Measurements from ENCODE around the gene INO80E. TPM values are rescaled to one million over a fixed set of nuclear protein-coding genes. Genes with fewer than 3 reads are reported as not detected.

The INO80E gene
- total and polyA plus RNA-seq, 2 donors (not counting 1 experiment from before 2014, with no cell fraction given): 103 to 113 TPM

DNA sequence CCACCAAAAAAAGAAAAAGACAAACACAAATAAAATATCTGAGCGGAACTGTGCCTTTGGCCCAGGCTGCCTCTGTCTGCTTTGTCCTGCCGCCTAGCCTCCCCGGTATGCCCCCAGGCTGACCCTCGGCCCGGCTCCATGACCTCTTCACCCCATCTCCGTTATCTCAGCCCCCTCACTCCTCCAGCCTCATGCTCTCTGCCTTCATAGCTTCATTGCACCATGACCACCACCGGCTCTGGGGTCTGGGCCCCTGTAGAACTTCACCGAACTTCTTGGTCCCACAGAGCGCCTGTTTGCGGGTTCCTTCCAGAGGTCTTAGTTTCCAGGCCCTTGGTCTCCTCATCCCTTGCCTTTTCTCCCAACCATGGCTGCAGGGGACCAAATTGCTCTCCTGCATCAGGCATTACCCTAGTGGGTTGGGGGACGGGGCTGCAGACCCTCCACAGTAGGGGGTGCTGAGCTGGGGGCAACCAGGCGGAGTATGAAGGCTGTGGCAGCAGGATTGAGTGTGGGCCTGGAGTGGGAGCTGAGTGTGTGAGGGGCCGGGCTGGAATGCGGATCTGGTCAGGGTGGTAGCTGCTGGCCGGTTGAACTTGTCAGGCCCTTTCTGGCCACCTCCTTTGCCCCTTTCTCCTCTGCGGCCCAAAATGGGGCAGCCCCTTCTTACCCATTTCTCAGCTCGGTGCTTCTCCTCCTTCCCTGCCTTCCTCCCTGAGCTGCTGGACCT is 7.5 kb upstream of the INO80E start:
- ChIA-PET CTCF (no interaction called here), POLR2A (interaction anchor here (0.6 kb wide), 1 partner anchor 33 kb away, joined by 7 read pairs; no protein-coding TSS in a partner anchor)
- H3K27me3 Mint-ChIP-seq: no peaks in the 10 kb centered on the region
- no peaks in the 10 kb centered on the region for H3K9me3 Mint-ChIP-seq (ENCODE audit: insufficient read depth)
- 97% methylated on average over 15 of the region's 17 CpGs for WGBS (ENCODE audit: insufficient coverage)
- no peak overlapping the region for H3K27ac Mint-ChIP-seq
- ATAC-seq (ENCODE audit: low read depth): no peak
- H3K27me3 ChIP-seq (replicated peaks in 1 of 4; ENCODE audit: control extremely low read depth in 1 of 4, control insufficient read depth in 3 of 4, insufficient read depth in 4 of 4, low read length in 3 of 4): no peaks in the 10 kb centered on the region
- H3K9ac ChIP-seq (ENCODE audit: low read length): no peak overlapping the region
- no peak overlapping the region for H3K27ac ChIP-seq (ENCODE audit: low read length in 2 of 2)
- intact Hi-C loops (cut with micrococcal nuclease): no loop called here
- no peaks in the 10 kb centered on the region for H3K9me3 ChIP-seq (ENCODE audit: control extremely low read depth in 1 of 3, control insufficient read depth in 2 of 3, insufficient read depth in 1 of 3, low read length in 2 of 3)
- no peak overlapping the region for H3K4me2 ChIP-seq (replicated peaks; ENCODE audit: low read depth, low read length, poor library complexity, severe bottlenecking)
- H2AFZ ChIP-seq (ENCODE audit: insufficient read depth, low read depth, low read length, poor library complexity, severe bottlenecking): no peak overlapping the region
- TF ChIP-seq CTCF (IDR thresholded peaks at IDR 0.05) (no peak), EZH2 (IDR thresholded peaks at IDR 0.05; ENCODE audit: borderline replicate concordance, insufficient read depth, low read depth, low read length, poor library complexity, severe bottlenecking) (no peak)
- no peaks in the 10 kb centered on the region for H3K4me1 ChIP-seq (ENCODE audit: control insufficient read depth in 2 of 2, insufficient read depth in 2 of 2, low read length in 2 of 2)
- H3K4me3 ChIP-seq (ENCODE audit: control extremely low read depth in 1 of 5, extremely low read depth in 1 of 5, insufficient read depth in 1 of 5, low read depth in 2 of 5, low read length in 4 of 5): no peak overlapping the region
- no peaks in the 10 kb centered on the region for H3K4me1 Mint-ChIP-seq
- no peaks in the 10 kb centered on the region for H4K20me1 ChIP-seq (ENCODE audit: control insufficient read depth, insufficient read depth, low read length, poor library complexity, severe bottlenecking)
- H3K36me3 ChIP-seq (replicated peaks in 1 of 2; ENCODE audit: control extremely low read depth in 1 of 2, control insufficient read depth in 1 of 2, extremely low read depth in 1 of 2, insufficient read depth in 2 of 2, low read length in 1 of 2): peaks cover 0 to 68% of the 10 kb centered on the region in 2 experiments
- DNase-seq: no peak
- H3K79me2 ChIP-seq (ENCODE audit: control insufficient read depth, insufficient read depth, low read length): no peaks in the 10 kb centered on the region
- no peak overlapping the region for H3K4me3 Mint-ChIP-seq

DNA sequence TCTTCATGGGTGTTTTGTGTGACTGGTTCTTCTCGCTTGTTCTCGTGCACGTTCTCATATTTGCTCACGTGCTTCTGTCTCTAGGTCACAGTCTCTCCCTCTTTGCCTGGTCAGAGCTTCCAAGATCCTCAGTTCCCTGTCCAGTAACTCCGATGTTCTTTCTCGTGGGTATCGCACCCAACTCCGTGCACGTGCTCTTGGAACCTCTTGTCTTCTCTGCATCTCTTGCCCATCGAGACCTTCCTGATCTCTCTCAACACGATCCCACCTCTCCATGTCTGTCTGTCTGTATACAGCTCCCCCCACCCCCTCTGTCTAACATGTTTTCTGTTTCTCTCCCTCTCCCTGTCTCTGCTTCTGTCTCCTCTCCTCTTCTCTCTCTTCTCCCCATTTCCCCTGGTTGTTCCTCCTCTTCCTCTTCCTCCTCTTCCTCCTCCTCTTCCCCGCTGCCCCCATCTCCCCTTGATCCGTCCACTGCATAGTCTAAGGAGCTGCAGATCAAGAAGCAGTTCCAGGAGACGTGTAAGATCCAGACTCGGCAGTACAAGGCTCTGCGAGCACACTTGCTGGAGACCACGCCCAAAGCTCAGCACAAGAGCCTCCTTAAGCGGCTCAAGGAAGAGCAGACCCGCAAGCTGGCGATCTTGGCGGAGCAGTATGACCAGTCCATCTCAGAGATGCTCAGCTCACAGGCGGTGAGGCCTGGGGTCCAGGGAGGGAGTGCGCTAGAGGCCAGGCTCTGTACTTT is 6.8 kb upstream of the INO80E start:
- 96% methylated on average over 23 of the region's 23 CpGs for WGBS (ENCODE audit: insufficient coverage)
- peaks cover 3% of the 10 kb centered on the region for H3K4me1 Mint-ChIP-seq
- ATAC-seq (ENCODE audit: low read depth): no peak
- no peaks in the 10 kb centered on the region for H3K79me2 ChIP-seq (ENCODE audit: control insufficient read depth, insufficient read depth, low read length)
- TF ChIP-seq CTCF (IDR thresholded peaks at IDR 0.05) (no peak), EZH2 (IDR thresholded peaks at IDR 0.05; ENCODE audit: borderline replicate concordance, insufficient read depth, low read depth, low read length, poor library complexity, severe bottlenecking) (no peak)
- no peak overlapping the region for H3K27ac ChIP-seq (ENCODE audit: low read length in 2 of 2)
- H3K4me1 ChIP-seq (ENCODE audit: control insufficient read depth in 2 of 2, insufficient read depth in 2 of 2, low read length in 2 of 2): peaks cover under 1 to 5% of the 10 kb centered on the region in 2 donors
- ChIA-PET CTCF (interaction anchor here (0.7 kb wide), 1 partner anchor 93 kb away, joined by 3 read pairs; no protein-coding TSS in a partner anchor), POLR2A (interaction anchor here (0.6 kb wide), 1 partner anchor 33 kb away, joined by 7 read pairs; no protein-coding TSS in a partner anchor)
- no peak overlapping the region for H3K9ac ChIP-seq (ENCODE audit: low read length)
- H3K4me2 ChIP-seq (replicated peaks; ENCODE audit: low read depth, low read length, poor library complexity, severe bottlenecking): no peak overlapping the region
- intact Hi-C loops (cut with micrococcal nuclease): no loop called here
- H3K4me3 ChIP-seq (ENCODE audit: control extremely low read depth in 1 of 5, extremely low read depth in 1 of 5, insufficient read depth in 1 of 5, low read depth in 2 of 5, low read length in 4 of 5): no peak overlapping the region
- no peaks in the 10 kb centered on the region for H3K27me3 ChIP-seq (replicated peaks in 1 of 4; ENCODE audit: control extremely low read depth in 1 of 4, control insufficient read depth in 3 of 4, insufficient read depth in 4 of 4, low read length in 3 of 4)
- no peaks in the 10 kb centered on the region for H3K27me3 Mint-ChIP-seq
- H4K20me1 ChIP-seq (ENCODE audit: control insufficient read depth, insufficient read depth, low read length, poor library complexity, severe bottlenecking): no peaks in the 10 kb centered on the region
- DNase-seq: no peak
- no peak overlapping the region for H3K27ac Mint-ChIP-seq
- H3K9me3 Mint-ChIP-seq (ENCODE audit: insufficient read depth): no peaks in the 10 kb centered on the region
- no peaks in the 10 kb centered on the region for H3K9me3 ChIP-seq (ENCODE audit: control extremely low read depth in 1 of 3, control insufficient read depth in 2 of 3, insufficient read depth in 1 of 3, low read length in 2 of 3)
- H3K4me3 Mint-ChIP-seq: no peak overlapping the region
- H2AFZ ChIP-seq (ENCODE audit: insufficient read depth, low read depth, low read length, poor library complexity, severe bottlenecking): no peak overlapping the region
- peaks cover 0 to 66% of the 10 kb centered on the region in 2 experiments for H3K36me3 ChIP-seq (replicated peaks in 1 of 2; ENCODE audit: control extremely low read depth in 1 of 2, control insufficient read depth in 1 of 2, extremely low read depth in 1 of 2, insufficient read depth in 2 of 2, low read length in 1 of 2)
